ENCODE results near the gene PTPN13.
"Not testable (repeated sequence)": the region's sequence is repeated elsewhere in the genome, so short reads cannot be mapped to it uniquely, and the experiment has no call there.

- TF ChIP-seq CTCF, POLR2A (IDR thresholded peaks at IDR 0.05): not testable (repeated sequence)
Measured at GRCh38 chr4:86719149-86719548, 125.0 kb downstream of the PTPN13 start.
